Lung microvascular endothelial cell (primary cell): ENCODE data around the gene RPA4. TPM values are rescaled to one million over a fixed set of nuclear protein-coding genes. Genes with fewer than 3 reads are reported as not detected.

Source experiments
- total RNA-seq: library from RNA; depleted of rRNA; stranded (reverse); fragments of >200 nt; gene quantifications from 2 replicates; pipeline ENCODE4 v1.2.1, GENCODE V29; 2014

Gene RPA4
- total RNA-seq, 1 donor from 2014 or later, result 0.79 TPM

Other genes starting within 250 kb of the RPA4 start
- gene DIAPH2, start 199.1 kb upstream of the RPA4 start, total RNA-seq, result 13.1 and 13.5 TPM in 2 replicates